GM12878 (cell line): ENCODE results near the gene BRSK2. TPM values are rescaled to one million over a fixed set of nuclear protein-coding genes. Genes with fewer than 3 reads are reported as not detected.

Source experiments
- ATAC-seq: fragments of 200-7000 bp; cut with Tn5 transposase; 3 replicates; pipeline ENCODE4 v1.9.1; 2020; ENCODE audit warnings: mild to moderate bottlenecking, moderate library complexity
- BruUV-seq: library from RNA; stranded (reverse); fragments of 400-500 nt; replicated peaks from 2 replicates; lab custom pipeline; 2021; lab: Mats Ljungman, UMichigan
- CTCF ChIA-PET: fragments of 300-600 bp; sonication (Branson Sonifier 250); formaldehyde crosslinking; extraction: SDS; loops from one replicate; lab custom pipeline; 2021; ENCODE audit warnings: inconsistent platforms; lab: Yijun Ruan, JAX
- POLR2A ChIA-PET: fragments of 350-600 bp; formaldehyde crosslinking; extraction: SDS; loops from one replicate; lab custom pipeline; 2021; ENCODE audit warnings: inconsistent platforms; lab: Charles Lee
- RAD21 ChIA-PET: fragments of 300-600 bp; sonication (Branson Sonifier 250); formaldehyde crosslinking; loops from one replicate; lab custom pipeline; 2023; ENCODE audit warnings: antibody characterized with exemption; ENCODE audit not compliant: unreplicated experiment; lab: Charles Lee
- SMC1A ChIA-PET: fragments of 300-600 bp; sonication (Branson Sonifier 250); formaldehyde crosslinking; loops from one replicate; lab custom pipeline; 2023; ENCODE audit not compliant: unreplicated experiment, uncharacterized antibody; lab: Charles Lee
- DNase-seq: peaks from one replicate; pipeline ENCODE4 v3.0.0-alpha.2; 2011; ENCODE audit warnings: low read depth, low spot score
- FAIRE-seq: peaks from 3 replicates; lab custom pipeline; 2011; peaks lifted over from hg19 to GRCh38; lab: Jason Lieb, UNC
- H2AFZ ChIP-seq: 2 replicates; pipeline ENCODE4 v1.6.0; 2011; ENCODE audit warnings: low read depth, low read length, control low read depth; ENCODE audit not compliant: control insufficient read depth
- H3K27ac ChIP-seq: 2 replicates; pipeline ENCODE4 v1.5.1; 2011; ENCODE audit warnings: control low read depth; ENCODE audit not compliant: control insufficient read depth, insufficient read depth
- H3K27me3 ChIP-seq, 2 experiments: replicated peaks in 1 of 2; 2 replicates each; pipeline versions ENCODE4 v1.6.0 to v1.6.1; 2011; ENCODE audit warnings: low read length in 1 of 2; ENCODE audit not compliant: control insufficient read depth in 2 of 2, insufficient read depth in 2 of 2
- H3K36me3 ChIP-seq, 2 experiments: 2 replicates each; pipeline ENCODE4 v1.5.1; 2011; ENCODE audit warnings: low read length in 1 of 2; ENCODE audit not compliant: control insufficient read depth in 2 of 2, insufficient read depth in 2 of 2
- H3K4me1 ChIP-seq: 2 replicates; pipeline ENCODE4 v1.6.1; 2011; ENCODE audit warnings: mild to moderate bottlenecking, low read length, moderate library complexity, mixed read lengths; ENCODE audit not compliant: control insufficient read depth, insufficient read depth
- H3K4me2 ChIP-seq: 2 replicates; pipeline ENCODE4 v1.6.0; 2011; ENCODE audit warnings: control low read depth; ENCODE audit not compliant: control insufficient read depth, insufficient read depth
- H3K4me3 ChIP-seq: fragments of 200-600 bp; sonication (generic); 2 replicates; pipeline ENCODE4 v1.5.1; 2016
- H3K79me2 ChIP-seq: 2 replicates; pipeline ENCODE4 v1.6.0; 2011; ENCODE audit warnings: low read length; ENCODE audit not compliant: control insufficient read depth, insufficient read depth
- H3K9ac ChIP-seq: 2 replicates; pipeline ENCODE4 v1.8.0; 2011; ENCODE audit warnings: low read length, control low read depth, mixed read lengths; ENCODE audit not compliant: control insufficient read depth, insufficient read depth
- H3K9me3 ChIP-seq: replicated peaks from 3 replicates; pipeline ENCODE4 v1.5.1; 2011; ENCODE audit warnings: mild to moderate bottlenecking, low read length; ENCODE audit not compliant: control insufficient read depth, insufficient read depth
- H4K20me1 ChIP-seq: 2 replicates; pipeline ENCODE4 v1.6.0; 2011; ENCODE audit not compliant: control insufficient read depth, insufficient read depth
- ASH2L ChIP-seq: fragments of 300-600, 200-600 bp; sonication (generic); IDR thresholded peaks from 2 replicates; pipeline ENCODE4 v1.6.1; 2017; ENCODE audit warnings: low read depth, mild to moderate bottlenecking, borderline replicate concordance
- CEBPB ChIP-seq, 2 experiments: fragments of 150-350 bp in 1 of 2; IDR thresholded peaks; 2 replicates each; pipeline ENCODE4 v1.6.1; 2012 to 2014; ENCODE audit warnings: low read depth in 2 of 2, low read length in 2 of 2, borderline replicate concordance in 1 of 2, inconsistent platforms in 1 of 2
- EP300 ChIP-seq, 2 experiments: fragments of 150-350 bp in 1 of 2; IDR thresholded peaks; 2 replicates each; pipeline ENCODE4 v1.6.1; 2011 to 2012; ENCODE audit warnings: low read depth in 2 of 2, low read length in 2 of 2, borderline replicate concordance in 1 of 2, improper control_type of control experiment in 1 of 2, inconsistent platforms in 1 of 2; ENCODE audit not compliant: control insufficient read depth in 1 of 2
- JUNB ChIP-seq: IDR thresholded peaks from 2 replicates; pipeline ENCODE4 v1.6.1; 2016; ENCODE audit warnings: antibody characterized with exemption, mild to moderate bottlenecking
- POLR2AphosphoS5 ChIP-seq: IDR thresholded peaks from 2 replicates; pipeline ENCODE4 v1.6.1; 2011; ENCODE audit warnings: mild to moderate bottlenecking, low read length, inconsistent platforms
- POU2F2 ChIP-seq: IDR thresholded peaks from 3 replicates; pipeline ENCODE4 v1.6.1; 2011; ENCODE audit warnings: low read depth, mild to moderate bottlenecking, low read length, borderline replicate concordance
- RAD51 ChIP-seq: fragments of 450-650 bp; IDR thresholded peaks from 2 replicates; pipeline ENCODE4 v1.6.1; 2016; ENCODE audit warnings: moderate library complexity, mild to moderate bottlenecking, inconsistent platforms
- RBBP5 ChIP-seq: fragments of 200-600 bp; sonication (generic); conservative IDR thresholded peaks from 2 replicates; pipeline ENCODE4 v1.6.1; 2016
- RFX5 ChIP-seq: IDR thresholded peaks from 2 replicates; pipeline ENCODE4 v1.6.1; 2011; ENCODE audit warnings: low read depth, low read length, improper control_type of control experiment
- RUNX3 ChIP-seq: IDR thresholded peaks from 2 replicates; pipeline ENCODE4 v1.6.1; 2012; ENCODE audit warnings: low read length, inconsistent platforms
- SMC3 ChIP-seq: IDR thresholded peaks from 2 replicates; pipeline ENCODE4 v1.6.1; 2011; ENCODE audit warnings: low read length, improper control_type of control experiment, borderline replicate concordance
- SRF ChIP-seq, 2 experiments: IDR thresholded peaks; 2 replicates each; pipeline ENCODE4 v1.6.1; 2011; ENCODE audit warnings: low read depth in 2 of 2, low read length in 2 of 2, mild to moderate bottlenecking in 1 of 2, moderate library complexity in 1 of 2
- ZBED1 ChIP-seq: IDR thresholded peaks from 2 replicates; pipeline ENCODE4 v1.6.1; 2016; ENCODE audit warnings: borderline replicate concordance
- WGBS: methylation state at CpG from one replicate; pipeline ENCODE4 v1.1.6; 2016; ENCODE audit warnings: low lambda C conversion rate; ENCODE audit not compliant: insufficient replicate concordance, insufficient coverage; ENCODE audit errors: missing lambda C conversion rate; 5-methylcytosine and 5-hydroxymethylcytosine counted together
- in situ Hi-C: fragments of 300-500 bp; cut with MboI; formaldehyde crosslinking; loops from 9 replicates; pipeline ENCODE4 v1.14.3; 2018; ENCODE audit warnings: mixed read lengths
- intact Hi-C: fragments of 100-400 bp; cut with micrococcal nuclease; formaldehyde crosslinking; loops from one replicate; pipeline ENCODE4 v1.14.2; 2022; ENCODE audit not compliant: unreplicated experiment
- polyA plus RNA-seq, 11 experiments: library from polyadenylated mRNA; depleted of rRNA in 4 of 11; unstranded in 6 of 11; stranded (reverse) in 5 of 11; fragments of >200 nt; fragmentation: Nextera tagmentation in 4 of 11; fragmentation: Illumina TruSeq in 1 of 11; extraction: Ambion mirVana in 4 of 11; extraction: Trizol in 1 of 11; gene quantifications; 1 replicate in 1 of 11; 2 replicates in 10 of 11; pipeline versions ENCODE4 v1.2.1 to v1.2.3, GENCODE V29; 2011 to 2016; ENCODE audit warnings: inconsistent platforms in 2 of 11, missing spikeins in 2 of 11, low read depth in 1 of 11
- total RNA-seq, 4 experiments: library from RNA; depleted of rRNA in 3 of 4; stranded (reverse); fragments of >200 nt in 3 of 4; fragmentation: Illumina TruSeq in 1 of 4; extraction: Trizol in 1 of 4; gene quantifications; 2 replicates each; pipeline versions ENCODE4 v1.2.1 to v1.2.3, GENCODE V29; 2013 to 2021
- TF ChIP-seq, protein P1 (sequence below): IDR thresholded peaks from 2 replicates; pipeline ENCODE4 v1.6.1; 2012; ENCODE audit warnings: mild to moderate bottlenecking, low read depth, low read length
- TF ChIP-seq, protein P2 (sequence below): fragments of 450-650 bp; IDR thresholded peaks from 2 replicates; pipeline ENCODE4 v1.6.1; 2016; ENCODE audit warnings: mild to moderate bottlenecking

Gene BRSK2
- total and polyA plus RNA-seq, 10 of the 15 experiments (the other 5 are each of a cell fraction or from before 2014, with no cell fraction given), result 0.13 TPM; not detected in 9

DNA sequence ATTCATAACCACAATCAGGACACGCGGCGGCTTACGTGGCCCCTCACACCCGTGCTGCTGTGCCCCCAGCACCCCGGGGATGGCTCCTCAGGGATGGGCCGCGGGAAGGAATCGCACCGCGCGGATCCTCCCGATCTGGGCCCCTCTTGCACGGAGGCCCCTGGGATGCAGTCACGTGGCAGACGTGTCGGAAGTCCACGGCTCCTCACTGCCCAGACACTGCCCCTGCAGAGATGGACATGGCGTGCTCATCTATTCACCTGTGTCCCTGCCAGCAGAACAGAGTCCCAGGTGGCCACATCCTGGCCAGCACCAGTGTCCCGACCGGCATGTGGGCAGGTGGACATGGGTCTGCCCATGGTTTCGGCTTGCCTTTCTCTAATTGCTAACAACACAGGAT, 84.1 kb downstream of the BRSK2 start:
- FAIRE-seq, result no peak
- no peak overlapping the region for H3K4me2 ChIP-seq
- 98% methylated on average over 22 of the region's 22 CpGs for WGBS
- H3K9ac ChIP-seq, result no peak overlapping the region
- CTCF ChIA-PET, result no interaction called here
- no peaks in the 10 kb centered on the region for H4K20me1 ChIP-seq
- SMC1A ChIA-PET, result no interaction called here
- no peaks in the 10 kb centered on the region for H3K9me3 ChIP-seq
- TF ChIP-seq ASH2L (no peak), RFX5 (no peak), SRF (IDR thresholded peaks at IDR 0.05; ENCODE audit: low read depth in 2 of 2, low read length in 2 of 2) (no peak), POLR2AphosphoS5 (no peak), ZBED1 (no peak), JUNB (no peak), SMC3 (no peak), RAD51 (no peak), RUNX3 (no peak), POU2F2 (no peak), EP300 (IDR thresholded peaks at IDR 0.05; ENCODE audit: borderline replicate concordance in 1 of 2, control insufficient read depth in 1 of 2, low read depth in 2 of 2, low read length in 2 of 2) (no peak), CEBPB (IDR thresholded peaks at IDR 0.05; ENCODE audit: borderline replicate concordance in 1 of 2, low read depth in 2 of 2, low read length in 2 of 2) (no peak), RBBP5 (no peak)
- TF ChIP-seq, protein P1, sequence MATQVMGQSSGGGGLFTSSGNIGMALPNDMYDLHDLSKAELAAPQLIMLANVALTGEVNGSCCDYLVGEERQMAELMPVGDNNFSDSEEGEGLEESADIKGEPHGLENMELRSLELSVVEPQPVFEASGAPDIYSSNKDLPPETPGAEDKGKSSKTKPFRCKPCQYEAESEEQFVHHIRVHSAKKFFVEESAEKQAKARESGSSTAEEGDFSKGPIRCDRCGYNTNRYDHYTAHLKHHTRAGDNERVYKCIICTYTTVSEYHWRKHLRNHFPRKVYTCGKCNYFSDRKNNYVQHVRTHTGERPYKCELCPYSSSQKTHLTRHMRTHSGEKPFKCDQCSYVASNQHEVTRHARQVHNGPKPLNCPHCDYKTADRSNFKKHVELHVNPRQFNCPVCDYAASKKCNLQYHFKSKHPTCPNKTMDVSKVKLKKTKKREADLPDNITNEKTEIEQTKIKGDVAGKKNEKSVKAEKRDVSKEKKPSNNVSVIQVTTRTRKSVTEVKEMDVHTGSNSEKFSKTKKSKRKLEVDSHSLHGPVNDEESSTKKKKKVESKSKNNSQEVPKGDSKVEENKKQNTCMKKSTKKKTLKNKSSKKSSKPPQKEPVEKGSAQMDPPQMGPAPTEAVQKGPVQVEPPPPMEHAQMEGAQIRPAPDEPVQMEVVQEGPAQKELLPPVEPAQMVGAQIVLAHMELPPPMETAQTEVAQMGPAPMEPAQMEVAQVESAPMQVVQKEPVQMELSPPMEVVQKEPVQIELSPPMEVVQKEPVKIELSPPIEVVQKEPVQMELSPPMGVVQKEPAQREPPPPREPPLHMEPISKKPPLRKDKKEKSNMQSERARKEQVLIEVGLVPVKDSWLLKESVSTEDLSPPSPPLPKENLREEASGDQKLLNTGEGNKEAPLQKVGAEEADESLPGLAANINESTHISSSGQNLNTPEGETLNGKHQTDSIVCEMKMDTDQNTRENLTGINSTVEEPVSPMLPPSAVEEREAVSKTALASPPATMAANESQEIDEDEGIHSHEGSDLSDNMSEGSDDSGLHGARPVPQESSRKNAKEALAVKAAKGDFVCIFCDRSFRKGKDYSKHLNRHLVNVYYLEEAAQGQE, result no peak
- TF ChIP-seq, protein P2, sequence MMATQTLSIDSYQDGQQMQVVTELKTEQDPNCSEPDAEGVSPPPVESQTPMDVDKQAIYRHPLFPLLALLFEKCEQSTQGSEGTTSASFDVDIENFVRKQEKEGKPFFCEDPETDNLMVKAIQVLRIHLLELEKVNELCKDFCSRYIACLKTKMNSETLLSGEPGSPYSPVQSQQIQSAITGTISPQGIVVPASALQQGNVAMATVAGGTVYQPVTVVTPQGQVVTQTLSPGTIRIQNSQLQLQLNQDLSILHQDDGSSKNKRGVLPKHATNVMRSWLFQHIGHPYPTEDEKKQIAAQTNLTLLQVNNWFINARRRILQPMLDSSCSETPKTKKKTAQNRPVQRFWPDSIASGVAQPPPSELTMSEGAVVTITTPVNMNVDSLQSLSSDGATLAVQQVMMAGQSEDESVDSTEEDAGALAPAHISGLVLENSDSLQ, result no peak
- TF ChIP-seq, all 136 proteins: peak for 0
- no peak for ATAC-seq
- no peak for DNase-seq
- in situ Hi-C loops (no loop called here), intact Hi-C loops (no loop called here)
- ChIA-PET POLR2A (no interaction called here), RAD21 (no interaction called here)
- Histone ChIP-seq H3K4me1 (no peaks in the 10 kb centered on the region), H3K27me3 (no peaks in the 10 kb centered on the region), H2AFZ (no peak overlapping the region), H3K4me3 (no peak overlapping the region), H3K36me3 (peaks cover 0 to 8% of the 10 kb centered on the region in 2 experiments; a peak in 2 of 4 replicates), H3K79me2 (no peaks in the 10 kb centered on the region), H3K27ac (no peak overlapping the region)
- BruUV-seq, result no TSS peak
